ENCODE measurements around the gene KIF12. TPM values are rescaled to one million over a fixed set of nuclear protein-coding genes. Genes with fewer than 3 reads are reported as not detected.

Gene KIF12
- total RNA-seq, 1 experiment from 2014 or later: 6.3 TPM

- no peak overlapping the region for H3K9ac ChIP-seq (ENCODE audit: low read length)
- BruUV-seq (replicated peaks): no TSS peak
- no peak for DNase-seq
- H3K27me3 ChIP-seq (ENCODE audit: low read length): peaks cover 12% of the 10 kb centered on the region; the same call in 1 of the 2 replicates
- ChIA-PET CTCF (no interaction called here), POLR2A (ENCODE audit: unreplicated experiment) (no interaction called here)
- no peaks in the 10 kb centered on the region for H3K79me2 ChIP-seq (ENCODE audit: low read length)
- no peaks in the 10 kb centered on the region for H3K4me1 ChIP-seq (ENCODE audit: insufficient read depth, low read length)
- ATAC-seq: no peak
- no peak overlapping the region for H3K27ac ChIP-seq (ENCODE audit: low read length)
- TF ChIP-seq EZH2phosphoT487 (IDR thresholded peaks at IDR 0.05; ENCODE audit: borderline replicate concordance, low read length) (no peak), EZH2 (IDR thresholded peaks at IDR 0.05; ENCODE audit: low read length, unreplicated experiment) (no peak), CTCF (conservative IDR thresholded peaks at IDR 0.05; ENCODE audit: low read depth, low read length) (no peak)
- no peaks in the 10 kb centered on the region for H3K9me3 ChIP-seq (ENCODE audit: low read length)
- H3K9me2 ChIP-seq (replicated peaks; ENCODE audit: low read length): no peaks in the 10 kb centered on the region
- no peaks in the 10 kb centered on the region for H3K36me3 ChIP-seq (ENCODE audit: low read depth, low read length)
- no peaks in the 10 kb centered on the region for H3F3A ChIP-seq (ENCODE audit: low read length, unreplicated experiment)
- H4K20me1 ChIP-seq (ENCODE audit: low read length): no peaks in the 10 kb centered on the region
- H2AFZ ChIP-seq (ENCODE audit: low read length): no peak overlapping the region
- no peak overlapping the region for H3K4me3 ChIP-seq (ENCODE audit: low read length)
- intact Hi-C loops (cut with micrococcal nuclease): no loop called here
- H3K4me2 ChIP-seq (ENCODE audit: low read length): no peak overlapping the region
Measured at GRCh38 chr9:114134827-114135396, 35.8 kb upstream of the KIF12 start.

GRCh38 chr9:114132550-114132918 lies 33.4 kb upstream of the KIF12 start:
- Histone ChIP-seq H3K9me2 (replicated peaks; ENCODE audit: low read length) (no peaks in the 10 kb centered on the region), H3F3A (ENCODE audit: low read length, unreplicated experiment) (no peaks in the 10 kb centered on the region), H3K4me2 (ENCODE audit: low read length) (no peak overlapping the region), H3K4me1 (ENCODE audit: insufficient read depth, low read length) (no peaks in the 10 kb centered on the region), H3K9me3 (ENCODE audit: low read length) (no peaks in the 10 kb centered on the region), H2AFZ (ENCODE audit: low read length) (no peak overlapping the region), H3K27ac (ENCODE audit: low read length) (no peak overlapping the region), H3K4me3 (ENCODE audit: low read length) (no peak overlapping the region), H3K36me3 (ENCODE audit: low read depth, low read length) (no peaks in the 10 kb centered on the region), H3K9ac (ENCODE audit: low read length) (no peak overlapping the region), H3K79me2 (ENCODE audit: low read length) (no peaks in the 10 kb centered on the region), H4K20me1 (ENCODE audit: low read length) (no peaks in the 10 kb centered on the region), H3K27me3 (ENCODE audit: low read length) (0 out of 2 replicates have a peak, but pooled peaks cover 10% of the 10 kb centered on the region)
- no peak for TF ChIP-seq EZH2 (IDR thresholded peaks at IDR 0.05; ENCODE audit: low read length, unreplicated experiment)
- no peak for TF ChIP-seq EZH2phosphoT487 (IDR thresholded peaks at IDR 0.05; ENCODE audit: borderline replicate concordance, low read length)
- TF ChIP-seq CTCF (conservative IDR thresholded peaks at IDR 0.05; ENCODE audit: low read depth, low read length): no peak
- intact Hi-C loops (cut with micrococcal nuclease): no loop called here
- DNase-seq (no peak), ATAC-seq (no peak)
- ChIA-PET POLR2A (ENCODE audit: unreplicated experiment) (interaction anchor here (0.6 kb wide), 1 partner anchor 199 kb away, joined by 6 read pairs; no protein-coding TSS in a partner anchor), CTCF (no interaction called here)
- BruUV-seq (replicated peaks): no TSS peak

- H3K4me3 ChIP-seq (ENCODE audit: low read length): no peak overlapping the region
- H3K36me3 ChIP-seq (ENCODE audit: low read depth, low read length): no peaks in the 10 kb centered on the region
- ChIA-PET POLR2A (ENCODE audit: unreplicated experiment) (interaction anchor here (0.6 kb wide), 1 partner anchor 200 kb away, joined by 6 read pairs; no protein-coding TSS in a partner anchor), CTCF (no interaction called here)
- H3K4me1 ChIP-seq (ENCODE audit: insufficient read depth, low read length): no peaks in the 10 kb centered on the region
- no peak for ATAC-seq
- no peaks in the 10 kb centered on the region for H3K9me2 ChIP-seq (replicated peaks; ENCODE audit: low read length)
- DNase-seq: no peak
- H3K4me2 ChIP-seq (ENCODE audit: low read length): no peak overlapping the region
- intact Hi-C loops (cut with micrococcal nuclease): no loop called here
- H3K79me2 ChIP-seq (ENCODE audit: low read length): no peaks in the 10 kb centered on the region
- no peak overlapping the region for H3K9ac ChIP-seq (ENCODE audit: low read length)
- H3K9me3 ChIP-seq (ENCODE audit: low read length): no peaks in the 10 kb centered on the region
- BruUV-seq (replicated peaks): no TSS peak
- no peak overlapping the region for H2AFZ ChIP-seq (ENCODE audit: low read length)
- no peak overlapping the region for H3K27ac ChIP-seq (ENCODE audit: low read length)
- no peaks in the 10 kb centered on the region for H4K20me1 ChIP-seq (ENCODE audit: low read length)
- 0 out of 2 replicates have a peak, but pooled peaks cover 6% of the 10 kb centered on the region for H3K27me3 ChIP-seq (ENCODE audit: low read length)
- H3F3A ChIP-seq (ENCODE audit: low read length, unreplicated experiment): no peaks in the 10 kb centered on the region
- TF ChIP-seq EZH2phosphoT487 (IDR thresholded peaks at IDR 0.05; ENCODE audit: borderline replicate concordance, low read length): no peak
Measured at GRCh38 chr9:114131808-114132549, 32.9 kb upstream of the KIF12 start.

Data from PC-3 (cell line).